Fibroblast of skin of left biceps (primary cell): ENCODE results near the gene CCDC18.
"Not testable (repeated sequence)": the region's sequence is repeated elsewhere in the genome, so short reads cannot be mapped to it uniquely, and the experiment has no call there.

ENCODE experiments used
- DNase-seq, 2 experiments: peaks; one replicate each; pipeline ENCODE4 v3.0.0-alpha.2; 2013; ENCODE audit warnings: low read depth in 2 of 2

Gene CCDC18

GRCh38 chr1:93237021-93237420, 56.5 kb downstream of the CCDC18 start:
- no peak for DNase-seq

- no peak for DNase-seq
Measured at GRCh38 chr1:93238425-93238824, 57.9 kb downstream of the CCDC18 start.

- no peak for DNase-seq
Measured at GRCh38 chr1:93239863-93240262, 59.3 kb downstream of the CCDC18 start.

- DNase-seq: not testable (repeated sequence)
Measured at GRCh38 chr1:93243233-93243632, 62.7 kb downstream of the CCDC18 start.

GRCh38 chr1:93244298-93245069, 64.0 kb downstream of the CCDC18 start:
- no peak for DNase-seq

- DNase-seq: no peak
Measured at GRCh38 chr1:93251966-93252365, 71.4 kb downstream of the CCDC18 start.

GRCh38 chr1:93252598-93252997, 72.1 kb downstream of the CCDC18 start:
- DNase-seq: no peak

GRCh38 chr1:93253516-93253915, 73.0 kb downstream of the CCDC18 start:
- no peak for DNase-seq

- peak; percentile 42 to 46 for DNase-seq
Measured at GRCh38 chr1:93255222-93256079, 74.9 kb downstream of the CCDC18 start.

- DNase-seq: no peak
Measured at GRCh38 chr1:93256433-93256832, 75.9 kb downstream of the CCDC18 start.

- DNase-seq: no peak
Measured at GRCh38 chr1:93257889-93258288, 77.4 kb downstream of the CCDC18 start.

GRCh38 chr1:93260726-93261125, 80.2 kb downstream of the CCDC18 start:
- DNase-seq: not testable (repeated sequence)

- DNase-seq: no peak
Measured at GRCh38 chr1:93262645-93263044, 82.1 kb downstream of the CCDC18 start.

GRCh38 chr1:93268888-93269287, 88.4 kb downstream of the CCDC18 start:
- DNase-seq: not testable (repeated sequence)

- not testable (repeated sequence) for DNase-seq
Measured at GRCh38 chr1:93275262-93275633, 94.7 kb downstream of the CCDC18 start.

- no peak for DNase-seq
Measured at GRCh38 chr1:93275634-93276295, 95.2 kb downstream of the CCDC18 start.

GRCh38 chr1:93277530-93277929, 97.0 kb downstream of the CCDC18 start:
- DNase-seq: not testable (repeated sequence)

GRCh38 chr1:93283496-93283895, 103.0 kb downstream of the CCDC18 start:
- DNase-seq: no peak

GRCh38 chr1:93288558-93288957, 108.0 kb downstream of the CCDC18 start:
- no peak for DNase-seq

- DNase-seq: no peak
Measured at GRCh38 chr1:93296555-93297154, 116.1 kb downstream of the CCDC18 start.

- DNase-seq: no peak
Measured at GRCh38 chr1:93301131-93301530, 120.6 kb downstream of the CCDC18 start.

- DNase-seq: no peak
Measured at GRCh38 chr1:93302078-93302477, 121.6 kb downstream of the CCDC18 start.
